ENCODE data around the gene OTX1. TPM values are rescaled to one million over a fixed set of nuclear protein-coding genes. Genes with fewer than 3 reads are reported as not detected.
A peak's percentile ranks its signal among the peaks of the same experiment; 100 is the strongest.

Gene OTX1
- total and polyA plus RNA-seq, 5 donors from 2014 or later = not detected

DNA sequence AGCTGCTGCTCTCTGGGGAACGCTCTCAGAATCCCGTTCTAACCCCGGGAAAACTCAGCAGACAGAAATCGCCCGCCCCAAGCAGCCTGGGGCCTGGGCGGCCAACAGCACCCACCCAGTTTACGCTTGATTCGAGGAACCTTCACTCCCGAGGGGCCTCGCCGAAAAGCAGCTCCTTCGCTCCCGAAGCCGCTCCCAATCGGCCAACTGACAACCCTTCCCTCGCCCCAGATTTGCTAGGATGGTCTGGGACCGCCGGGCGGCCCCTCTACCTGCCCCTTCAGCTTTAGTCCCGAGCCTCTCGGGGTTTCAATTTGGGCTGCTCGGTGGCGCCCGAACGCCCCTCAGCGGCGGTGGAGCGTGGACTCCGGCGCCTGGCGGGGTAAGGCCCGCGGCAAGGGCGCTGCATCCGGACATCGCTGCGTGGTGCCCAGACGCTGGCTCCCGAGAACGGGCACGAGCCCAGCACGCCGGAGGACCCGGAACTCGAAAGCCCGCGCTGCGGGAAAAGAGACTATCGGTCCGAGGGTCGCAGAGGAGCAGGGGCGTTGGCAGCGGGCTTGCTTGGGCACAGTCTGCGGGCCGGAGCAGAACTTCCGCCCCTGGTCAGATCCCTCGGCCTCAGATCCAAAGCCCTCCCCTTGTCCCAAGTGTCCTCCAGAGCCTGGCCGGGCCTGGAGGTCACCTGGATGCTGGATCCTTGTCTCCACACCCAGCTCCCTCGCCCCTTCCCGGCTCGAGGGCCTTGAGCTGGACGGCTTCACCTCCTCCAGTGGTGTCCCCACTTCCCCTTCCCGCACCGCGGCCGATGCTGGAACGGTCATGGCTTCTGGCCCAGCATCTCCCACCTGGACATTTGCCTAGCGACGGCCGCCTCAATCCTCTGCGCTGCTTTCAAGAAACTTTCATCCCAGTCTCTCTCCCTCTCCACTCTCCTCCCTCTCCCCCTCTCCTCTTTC lies 3.0 kb upstream of the OTX1 start:
- ATAC-seq (ENCODE audit: low read depth in 2 of 2) (no peak), DNase-seq (peak in 1 of 3 donors; percentile 24)
- Histone ChIP-seq H3K4me1 (ENCODE audit: control insufficient read depth, insufficient read depth, low read length, poor library complexity, severe bottlenecking) (peaks cover 50% of the 10 kb centered on the region), H3K27ac (ENCODE audit: insufficient read depth, low read length, poor library complexity, severe bottlenecking) (no peak overlapping the region), H3K4me3 (ENCODE audit: low read depth, low read length) (no peak overlapping the region), H3K9me3 (ENCODE audit: control insufficient read depth in 2 of 2, low read length in 2 of 2) (no peaks in the 10 kb centered on the region), H3K36me3 (ENCODE audit: control insufficient read depth, insufficient read depth, low read length) (no peaks in the 10 kb centered on the region), H3K27me3 (ENCODE audit: control insufficient read depth, insufficient read depth, low read length) (peaks cover 21% of the 10 kb centered on the region)
- peaks cover 15% of the 10 kb centered on the region for H3K36me3 Mint-ChIP-seq
- H3K27ac Mint-ChIP-seq = no peak overlapping the region
- H3K9me3 Mint-ChIP-seq = peaks cover 0 to 2% (median 0%) of the 10 kb centered on the region in 7 donors
- H3K4me3 Mint-ChIP-seq = peak overlapping the region; percentile 10 to 73 (median 57)
- H3K27me3 Mint-ChIP-seq = peaks cover 67% of the 10 kb centered on the region
- peaks cover 0 to 43% (median 31%) of the 10 kb centered on the region in 4 donors for H3K4me1 Mint-ChIP-seq

DNA sequence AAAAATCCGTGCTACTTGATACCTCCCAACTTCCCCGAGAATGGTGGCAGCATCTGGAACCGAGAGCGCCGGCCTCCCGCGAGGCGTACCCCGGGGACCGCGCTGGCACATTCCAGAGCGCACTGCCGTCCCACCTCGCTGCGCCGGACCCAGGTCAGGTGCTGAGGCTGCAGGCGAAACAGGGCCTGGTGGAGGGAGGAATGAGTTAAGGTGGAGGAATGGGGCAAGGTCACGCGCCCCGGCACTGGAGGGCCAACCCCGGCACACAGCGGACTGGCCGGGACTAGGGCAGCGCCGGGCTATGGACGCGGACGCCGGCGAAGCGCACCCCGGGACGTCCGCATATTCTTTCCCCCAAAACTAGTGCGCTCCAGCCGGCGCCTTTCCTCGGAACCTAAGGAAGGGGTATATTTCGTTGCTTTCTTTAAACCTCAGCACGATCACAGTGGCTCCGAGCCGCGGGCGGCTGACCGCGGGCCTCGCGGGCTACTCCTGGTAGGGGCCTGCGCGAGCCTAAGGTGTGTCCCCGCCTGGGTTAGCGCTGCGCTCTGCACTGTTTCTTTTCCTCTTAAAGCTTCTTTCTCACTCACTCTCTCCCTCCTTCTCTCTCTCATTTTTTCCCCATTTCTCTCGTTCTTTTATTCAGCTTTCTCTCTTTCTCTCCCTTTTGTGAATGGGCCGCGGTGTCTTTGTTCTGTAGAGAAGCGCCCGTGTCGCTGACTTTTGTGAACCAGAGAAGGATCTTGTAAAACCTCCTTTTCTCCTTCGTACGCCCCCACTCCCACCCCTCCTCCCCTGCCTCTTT lies 2.1 kb upstream of the OTX1 start:
- peaks cover 0 to 2% (median 0%) of the 10 kb centered on the region in 7 donors for H3K9me3 Mint-ChIP-seq
- H3K4me1 ChIP-seq (ENCODE audit: control insufficient read depth, insufficient read depth, low read length, poor library complexity, severe bottlenecking) = peaks cover 56% of the 10 kb centered on the region
- no peak for DNase-seq
- peaks cover 23% of the 10 kb centered on the region for H3K27me3 ChIP-seq (ENCODE audit: control insufficient read depth, insufficient read depth, low read length)
- no peak overlapping the region for H3K27ac ChIP-seq (ENCODE audit: insufficient read depth, low read length, poor library complexity, severe bottlenecking)
- H3K36me3 Mint-ChIP-seq = peaks cover 13% of the 10 kb centered on the region
- no peaks in the 10 kb centered on the region for H3K36me3 ChIP-seq (ENCODE audit: control insufficient read depth, insufficient read depth, low read length)
- no peaks in the 10 kb centered on the region for H3K9me3 ChIP-seq (ENCODE audit: control insufficient read depth in 2 of 2, low read length in 2 of 2)
- H3K4me3 ChIP-seq (ENCODE audit: low read depth, low read length) = no peak overlapping the region
- ATAC-seq (ENCODE audit: low read depth in 2 of 2) = no peak
- H3K4me3 Mint-ChIP-seq = peak overlapping the region; percentile 10 to 89 (median 88)
- H3K4me1 Mint-ChIP-seq = peaks cover 0 to 51% (median 38%) of the 10 kb centered on the region in 4 donors
- H3K27ac Mint-ChIP-seq = no peak overlapping the region
- H3K27me3 Mint-ChIP-seq = peaks cover 70% of the 10 kb centered on the region

- Histone ChIP-seq H3K27ac (ENCODE audit: insufficient read depth, low read length, poor library complexity, severe bottlenecking) (no peak overlapping the region), H3K9me3 (ENCODE audit: control insufficient read depth in 2 of 2, low read length in 2 of 2) (no peaks in the 10 kb centered on the region), H3K4me1 (ENCODE audit: control insufficient read depth, insufficient read depth, low read length, poor library complexity, severe bottlenecking) (peaks cover 62% of the 10 kb centered on the region), H3K36me3 (ENCODE audit: control insufficient read depth, insufficient read depth, low read length) (no peaks in the 10 kb centered on the region), H3K4me3 (ENCODE audit: low read depth, low read length) (peak overlapping the region; percentile 53), H3K27me3 (ENCODE audit: control insufficient read depth, insufficient read depth, low read length) (peaks cover 24% of the 10 kb centered on the region)
- Mint-ChIP-seq H3K4me1 (peaks cover 0 to 60% (median 41%) of the 10 kb centered on the region in 4 donors), H3K27me3 (peaks cover 75% of the 10 kb centered on the region), H3K4me3 (peak overlapping the region; percentile 87 to 96 (median 89)), H3K27ac (peak overlapping the region in 1 of 3 donors; percentile 69), H3K36me3 (peaks cover 11% of the 10 kb centered on the region), H3K9me3 (peaks cover 0 to 2% (median 0%) of the 10 kb centered on the region in 7 donors)
- ATAC-seq (ENCODE audit: low read depth in 2 of 2) (no peak), DNase-seq (no peak)
Measured at GRCh38 chr2:63049211-63049969, 1.2 kb upstream of the OTX1 start.

DNA sequence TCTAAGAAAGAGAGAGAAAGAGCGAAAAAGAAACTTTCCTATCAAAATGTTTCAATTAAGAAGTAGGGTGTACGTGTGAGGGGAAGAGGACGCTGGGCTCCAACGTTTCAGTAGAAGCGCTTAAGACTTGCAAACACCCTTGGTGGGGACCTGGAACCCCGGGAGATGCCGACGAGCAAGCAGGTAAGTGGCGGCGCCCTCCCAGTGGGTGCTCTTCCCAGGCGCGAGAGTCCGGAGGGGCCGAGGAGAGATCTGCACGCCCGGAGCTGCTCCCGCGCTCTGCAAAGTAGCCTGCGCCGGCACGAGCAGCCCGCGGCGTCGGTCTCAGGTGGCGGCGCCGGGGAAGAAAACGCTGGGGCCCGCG lies 678 bp upstream of the OTX1 start:
- H3K27me3 Mint-ChIP-seq = peaks cover 81% of the 10 kb centered on the region
- ATAC-seq (ENCODE audit: low read depth in 2 of 2) (no peak), DNase-seq (peak in 1 of 3 donors; percentile 42)
- H3K27me3 ChIP-seq (ENCODE audit: control insufficient read depth, insufficient read depth, low read length) = peaks cover 28% of the 10 kb centered on the region
- peaks cover 68% of the 10 kb centered on the region for H3K4me1 ChIP-seq (ENCODE audit: control insufficient read depth, insufficient read depth, low read length, poor library complexity, severe bottlenecking)
- peaks cover 0 to 2% (median 0%) of the 10 kb centered on the region in 7 donors for H3K9me3 Mint-ChIP-seq
- H3K27ac Mint-ChIP-seq = peak overlapping the region in 1 of 3 donors; percentile 66
- H3K36me3 ChIP-seq (ENCODE audit: control insufficient read depth, insufficient read depth, low read length) = no peaks in the 10 kb centered on the region
- H3K27ac ChIP-seq (ENCODE audit: insufficient read depth, low read length, poor library complexity, severe bottlenecking) = no peak overlapping the region
- H3K4me3 Mint-ChIP-seq = peak overlapping the region; percentile 87 to 96 (median 89)
- H3K4me3 ChIP-seq (ENCODE audit: low read depth, low read length) = peak overlapping the region; percentile 53
- H3K9me3 ChIP-seq (ENCODE audit: control insufficient read depth in 2 of 2, low read length in 2 of 2) = no peaks in the 10 kb centered on the region
- peaks cover 0 to 65% (median 45%) of the 10 kb centered on the region in 4 donors for H3K4me1 Mint-ChIP-seq
- peaks cover 11% of the 10 kb centered on the region for H3K36me3 Mint-ChIP-seq

GRCh38 chr2:63051042-63051794 lies 588 bp downstream of the OTX1 start:
- Mint-ChIP-seq H3K9me3 (peaks cover 0 to 2% (median 0%) of the 10 kb centered on the region in 7 donors), H3K27ac (no peak overlapping the region), H3K27me3 (peaks cover 86% of the 10 kb centered on the region), H3K4me3 (peak overlapping the region; percentile 76 to 90 (median 82)), H3K4me1 (peaks cover 0 to 78% (median 50%) of the 10 kb centered on the region in 4 donors), H3K36me3 (no peaks in the 10 kb centered on the region)
- peaks cover 21% of the 10 kb centered on the region for H3K27me3 ChIP-seq (ENCODE audit: control insufficient read depth, insufficient read depth, low read length)
- no peaks in the 10 kb centered on the region for H3K36me3 ChIP-seq (ENCODE audit: control insufficient read depth, insufficient read depth, low read length)
- DNase-seq (peak in 1 of 3 donors; percentile 17), ATAC-seq (ENCODE audit: low read depth in 2 of 2) (no peak)
- H3K9me3 ChIP-seq (ENCODE audit: control insufficient read depth in 2 of 2, low read length in 2 of 2) = no peaks in the 10 kb centered on the region
- peak overlapping the region; percentile 53 for H3K4me3 ChIP-seq (ENCODE audit: low read depth, low read length)
- H3K27ac ChIP-seq (ENCODE audit: insufficient read depth, low read length, poor library complexity, severe bottlenecking) = no peak overlapping the region
- peaks cover 76% of the 10 kb centered on the region for H3K4me1 ChIP-seq (ENCODE audit: control insufficient read depth, insufficient read depth, low read length, poor library complexity, severe bottlenecking)

- Histone ChIP-seq H3K9me3 (ENCODE audit: control insufficient read depth in 2 of 2, low read length in 2 of 2) (no peaks in the 10 kb centered on the region), H3K36me3 (ENCODE audit: control insufficient read depth, insufficient read depth, low read length) (no peaks in the 10 kb centered on the region), H3K4me1 (ENCODE audit: control insufficient read depth, insufficient read depth, low read length, poor library complexity, severe bottlenecking) (peaks cover 82% of the 10 kb centered on the region), H3K27me3 (ENCODE audit: control insufficient read depth, insufficient read depth, low read length) (peaks cover 15% of the 10 kb centered on the region), H3K4me3 (ENCODE audit: low read depth, low read length) (no peak overlapping the region), H3K27ac (ENCODE audit: insufficient read depth, low read length, poor library complexity, severe bottlenecking) (no peak overlapping the region)
- Mint-ChIP-seq H3K9me3 (peaks cover 0 to 2% (median 0%) of the 10 kb centered on the region in 7 donors), H3K36me3 (no peaks in the 10 kb centered on the region), H3K27me3 (peaks cover 86% of the 10 kb centered on the region), H3K4me3 (peak overlapping the region; percentile 43 to 80 (median 72)), H3K27ac (no peak overlapping the region), H3K4me1 (peaks cover 0 to 80% (median 50%) of the 10 kb centered on the region in 4 donors)
- ATAC-seq (ENCODE audit: low read depth in 2 of 2) (no peak), DNase-seq (no peak)
Measured at GRCh38 chr2:63051795-63052333, 1.2 kb downstream of the OTX1 start.

All from CD4-positive, CD25-positive, alpha-beta regulatory T cell (primary cell).